CD4-positive, alpha-beta memory T cell (primary cell): ENCODE data around the gene ATP1A2. TPM values are rescaled to one million over a fixed set of nuclear protein-coding genes. Genes with fewer than 3 reads are reported as not detected.

Experiments used
- CTCF ChIA-PET: fragments of 350-600 bp; sonication (Branson Sonifier 250); formaldehyde crosslinking; loops from one replicate; lab custom pipeline; 2021; ENCODE audit warnings: inconsistent platforms; ENCODE audit not compliant: partially characterized antibody; lab: Charles Lee
- POLR2A ChIA-PET: fragments of 350-600 bp; sonication (Branson Sonifier 250); formaldehyde crosslinking; loops from one replicate; lab custom pipeline; 2021; ENCODE audit not compliant: partially characterized antibody; lab: Charles Lee
- DNase-seq, 5 donors: peaks; one replicate each; pipeline versions ENCODE4 v3.0.0 to v3.0.0-alpha.2; 2020 to 2022; ENCODE audit warnings: mixed read lengths in 1 of 5
- H3K27ac ChIP-seq: one replicate; pipeline ENCODE4 v1.7.0; 2013; ENCODE audit warnings: low read depth, low read length
- H3K27me3 ChIP-seq: 2 replicates; pipeline ENCODE4 v1.7.0; 2013; ENCODE audit warnings: mild to moderate bottlenecking, low read length, moderate library complexity; ENCODE audit not compliant: insufficient read depth
- H3K36me3 ChIP-seq: 2 replicates; pipeline ENCODE4 v1.7.0; 2013; ENCODE audit warnings: mild to moderate bottlenecking, low read length, moderate library complexity; ENCODE audit not compliant: insufficient read depth
- H3K4me1 ChIP-seq: 2 replicates; pipeline ENCODE4 v1.7.0; 2013; ENCODE audit warnings: mild to moderate bottlenecking, low read length, moderate library complexity; ENCODE audit not compliant: insufficient read depth
- H3K4me3 ChIP-seq, 2 donors: one replicate each; pipeline ENCODE4 v1.7.0; 2013; ENCODE audit warnings: low read length in 2 of 2, mild to moderate bottlenecking in 1 of 2
- H3K9me3 ChIP-seq, 2 donors: one replicate each; pipeline ENCODE4 v1.7.0; 2013; ENCODE audit warnings: low read length in 2 of 2, control low read depth in 1 of 2; ENCODE audit not compliant: control insufficient read depth in 1 of 2
- H3K27ac Mint-ChIP-seq, 7 donors: one replicate each; pipeline ENCODE4 v1.8.0; 2020 to 2021; ENCODE audit warnings: mixed read lengths in 7 of 7, mild to moderate bottlenecking in 6 of 7, inconsistent platforms in 3 of 7, moderate library complexity in 3 of 7
- H3K27me3 Mint-ChIP-seq, 2 donors: one replicate each; pipeline ENCODE4 v1.8.0; 2020 to 2021; ENCODE audit warnings: mixed read lengths in 2 of 2
- H3K36me3 Mint-ChIP-seq, 2 donors: one replicate each; pipeline ENCODE4 v1.8.0; 2020 to 2021; ENCODE audit warnings: mixed read lengths in 2 of 2, inconsistent platforms in 1 of 2, mild to moderate bottlenecking in 1 of 2
- H3K4me1 Mint-ChIP-seq, 4 donors: one replicate each; pipeline ENCODE4 v1.8.0; 2020 to 2021; ENCODE audit warnings: mixed read lengths in 4 of 4, mild to moderate bottlenecking in 1 of 4
- H3K4me3 Mint-ChIP-seq, 8 donors: one replicate each; pipeline ENCODE4 v1.8.0; 2020 to 2021; ENCODE audit warnings: mixed read lengths in 8 of 8, mild to moderate bottlenecking in 7 of 8, moderate library complexity in 6 of 8, inconsistent platforms in 3 of 8
- H3K9me3 Mint-ChIP-seq, 8 donors: one replicate each; pipeline ENCODE4 v1.8.0; 2020 to 2021; ENCODE audit warnings: mixed read lengths in 8 of 8, mild to moderate bottlenecking in 5 of 8, inconsistent platforms in 3 of 8, moderate library complexity in 1 of 8
- intact Hi-C: fragments of 100-400 bp; cut with micrococcal nuclease; formaldehyde crosslinking; loops from one replicate; pipeline ENCODE4 v1.15.1; 2023
- polyA plus RNA-seq, 2 donors: library from polyadenylated mRNA; unstranded; fragments of 300-500 nt; fragmentation: Illumina TruSeq; gene quantifications; one replicate each; pipeline ENCODE4 v1.2.3, GENCODE V29; 2021
- total RNA-seq, 2 experiments: library from RNA; stranded (reverse); gene quantifications; one replicate each; pipeline ENCODE4 v1.2.3, GENCODE V29; 2021

Gene ATP1A2
- total and polyA plus RNA-seq, 4 experiments from 2014 or later: not detected

DNA sequence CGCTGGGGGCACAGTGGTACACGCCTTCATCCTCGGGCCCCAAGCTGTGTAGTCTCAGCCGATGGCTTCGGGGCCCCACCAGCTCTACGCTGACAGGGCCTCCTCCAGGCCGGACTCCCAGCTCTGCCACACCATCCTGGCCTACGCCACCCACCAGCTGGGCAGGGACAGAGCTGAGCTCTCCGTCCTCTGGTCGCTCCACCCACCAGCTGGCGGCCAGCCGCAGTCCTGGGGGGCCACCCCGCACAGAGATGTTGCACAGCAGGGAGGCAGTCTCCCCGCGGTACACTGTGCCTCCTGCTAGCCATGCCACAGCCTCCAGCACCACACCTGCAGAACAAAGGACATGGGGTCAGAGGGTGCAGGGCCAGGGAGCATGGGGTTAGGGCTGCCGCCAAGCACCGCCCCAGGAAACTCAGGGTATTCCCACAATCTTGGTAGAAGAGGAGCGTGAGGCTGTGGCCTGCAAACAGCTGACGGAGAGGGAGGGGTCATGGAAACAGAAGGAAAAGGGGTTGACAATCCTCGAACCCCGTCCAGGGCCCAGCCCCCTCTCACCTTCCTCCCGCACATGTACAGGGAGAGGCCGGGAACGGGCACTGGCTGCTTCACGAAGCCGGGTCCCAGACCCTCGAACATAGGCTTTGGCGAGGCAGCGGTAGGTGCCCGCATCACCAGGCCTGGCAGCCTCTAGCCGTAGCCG, 23.0 kb upstream of the ATP1A2 start:
- Mint-ChIP-seq H3K27ac (no peak overlapping the region), H3K4me3 (no peak overlapping the region), H3K36me3 (peaks cover 20 to 65% of the 10 kb centered on the region in 2 donors), H3K4me1 (peaks cover 14 to 38% (median 21%) of the 10 kb centered on the region in 4 donors), H3K9me3 (no peaks in the 10 kb centered on the region), H3K27me3 (no peaks in the 10 kb centered on the region)
- no peaks in the 10 kb centered on the region for H3K9me3 ChIP-seq
- no peaks in the 10 kb centered on the region for H3K27me3 ChIP-seq
- intact Hi-C loops: loop anchor here (10.0 kb wide), 1 partner anchor 1062 kb away; the partner anchor contains the start of genes UFC1 and USP21
- POLR2A ChIA-PET: no interaction called here
- DNase-seq: no peak
- H3K4me3 ChIP-seq: no peak overlapping the region
- H3K36me3 ChIP-seq: peaks cover 38% of the 10 kb centered on the region
- CTCF ChIA-PET: interaction anchor here (0.9 to 1.0 kb wide), 2 partner anchors 11 kb away, joined by 3 to 4 read pairs; no protein-coding TSS in a partner anchor
- peaks cover 26% of the 10 kb centered on the region for H3K4me1 ChIP-seq
- no peak overlapping the region for H3K27ac ChIP-seq

- Mint-ChIP-seq H3K27me3 (peaks cover 0 to 2% of the 10 kb centered on the region in 2 donors), H3K9me3 (no peaks in the 10 kb centered on the region), H3K36me3 (peaks cover 17 to 66% of the 10 kb centered on the region in 2 donors), H3K27ac (peak overlapping the region in 1 of 7 donors; percentile 7), H3K4me3 (peak overlapping the region in 1 of 8 donors; percentile 17), H3K4me1 (peaks cover 17 to 43% (median 24%) of the 10 kb centered on the region in 4 donors)
- H3K27ac ChIP-seq: no peak overlapping the region
- peaks cover 30% of the 10 kb centered on the region for H3K4me1 ChIP-seq
- ChIA-PET POLR2A (no interaction called here), CTCF (interaction anchor here (1.0 kb wide), 1 partner anchor 11 kb away, joined by 3 read pairs; no protein-coding TSS in a partner anchor)
- DNase-seq: no peak
- H3K36me3 ChIP-seq: peaks cover 38% of the 10 kb centered on the region
- H3K27me3 ChIP-seq: no peaks in the 10 kb centered on the region
- intact Hi-C loops: loop anchor here (10.0 kb wide), 1 partner anchor 1062 kb away; the partner anchor contains the start of genes UFC1 and USP21
- no peak overlapping the region for H3K4me3 ChIP-seq
- H3K9me3 ChIP-seq: no peaks in the 10 kb centered on the region
Observed at GRCh38 chr1:160093069-160093395, 22.5 kb upstream of the ATP1A2 start.

GRCh38 chr1:160093624-160094290, 21.8 kb upstream of the ATP1A2 start:
- Mint-ChIP-seq H3K27me3 (peaks cover 0 to 2% of the 10 kb centered on the region in 2 donors), H3K36me3 (peaks cover 12 to 59% of the 10 kb centered on the region in 2 donors), H3K27ac (peak overlapping the region in 2 of 7 donors; percentile 7 to 53), H3K9me3 (no peaks in the 10 kb centered on the region), H3K4me3 (no peak overlapping the region), H3K4me1 (peaks cover 17 to 43% (median 26%) of the 10 kb centered on the region in 4 donors)
- Histone ChIP-seq H3K27ac (no peak overlapping the region), H3K9me3 (no peaks in the 10 kb centered on the region), H3K27me3 (no peaks in the 10 kb centered on the region), H3K4me1 (peaks cover 30% of the 10 kb centered on the region), H3K36me3 (peaks cover 38% of the 10 kb centered on the region), H3K4me3 (no peak overlapping the region)
- ChIA-PET CTCF (interaction anchor here (1.0 to 6.1 kb wide), 2 partner anchors 7 to 12 kb away, joined by 3 to 83 read pairs; no protein-coding TSS in a partner anchor), POLR2A (no interaction called here)
- intact Hi-C loops: loop anchor here (10.0 kb wide), 1 partner anchor 1061 kb away; the partner anchor contains the start of genes UFC1 and USP21
- DNase-seq: no peak

DNA sequence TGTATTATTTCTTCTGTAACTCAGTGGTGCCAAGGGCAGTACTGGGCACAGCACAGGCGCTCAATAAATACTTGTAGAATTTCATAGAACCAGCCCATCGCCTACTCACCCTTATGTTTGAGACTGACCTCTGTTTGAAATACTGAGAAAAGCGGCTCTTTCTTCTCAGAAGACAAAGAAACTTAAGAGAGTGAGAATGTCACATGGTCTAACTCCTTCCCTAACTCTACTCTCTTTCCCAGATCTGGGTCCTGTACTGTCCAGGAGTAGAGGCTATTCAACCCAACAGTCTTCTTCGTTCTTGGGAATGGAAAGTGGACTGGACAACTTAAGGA, 21.3 kb upstream of the ATP1A2 start:
- Mint-ChIP-seq H3K36me3 (peaks cover 7 to 58% of the 10 kb centered on the region in 2 donors), H3K27me3 (peaks cover 0 to 2% of the 10 kb centered on the region in 2 donors), H3K27ac (peak overlapping the region in 2 of 7 donors; percentile 53 to 62), H3K9me3 (no peaks in the 10 kb centered on the region), H3K4me3 (no peak overlapping the region), H3K4me1 (peaks cover 17 to 46% (median 30%) of the 10 kb centered on the region in 4 donors)
- ChIA-PET POLR2A (no interaction called here), CTCF (interaction anchor here (6.1 kb wide), 1 partner anchor 8 kb away, joined by 83 read pairs; no protein-coding TSS in a partner anchor)
- no peak overlapping the region for H3K4me3 ChIP-seq
- H3K4me1 ChIP-seq: peaks cover 34% of the 10 kb centered on the region
- H3K27me3 ChIP-seq: no peaks in the 10 kb centered on the region
- H3K9me3 ChIP-seq: no peaks in the 10 kb centered on the region
- DNase-seq: no peak
- intact Hi-C loops: loop anchor here (10.0 kb wide), 1 partner anchor 1061 kb away; the partner anchor contains the start of genes UFC1 and USP21
- H3K36me3 ChIP-seq: peaks cover 38% of the 10 kb centered on the region
- no peak overlapping the region for H3K27ac ChIP-seq

- Histone ChIP-seq H3K4me3 (no peak overlapping the region), H3K4me1 (peaks cover 39% of the 10 kb centered on the region), H3K27me3 (no peaks in the 10 kb centered on the region), H3K9me3 (no peaks in the 10 kb centered on the region), H3K36me3 (peaks cover 38% of the 10 kb centered on the region), H3K27ac (no peak overlapping the region)
- POLR2A ChIA-PET: interaction anchor here (4.8 kb wide), 1 partner anchor 8 kb away, joined by 51 read pairs; no protein-coding TSS in a partner anchor
- CTCF ChIA-PET: interaction anchor here (1.5 to 6.1 kb wide), 3 partner anchors 8 to 13 kb away, joined by 3 to 83 read pairs (median 20); partner anchors contain the start of gene KCNJ9
- Mint-ChIP-seq H3K27me3 (peaks cover 0 to 2% of the 10 kb centered on the region in 2 donors), H3K9me3 (no peaks in the 10 kb centered on the region), H3K4me1 (peaks cover 21 to 51% (median 35%) of the 10 kb centered on the region in 4 donors), H3K36me3 (peaks cover 6 to 56% of the 10 kb centered on the region in 2 donors), H3K4me3 (no peak overlapping the region), H3K27ac (peak overlapping the region in 1 of 7 donors; percentile 62)
- DNase-seq: no peak
- intact Hi-C loops: loop anchor here (5.0 to 10.0 kb wide), 3 partner anchors 63 to 1060 kb away; partner anchors contain the start of genes PIGM, TAGLN2, UFC1 and USP21
Observed at GRCh38 chr1:160094806-160095205, 20.8 kb upstream of the ATP1A2 start.

DNA sequence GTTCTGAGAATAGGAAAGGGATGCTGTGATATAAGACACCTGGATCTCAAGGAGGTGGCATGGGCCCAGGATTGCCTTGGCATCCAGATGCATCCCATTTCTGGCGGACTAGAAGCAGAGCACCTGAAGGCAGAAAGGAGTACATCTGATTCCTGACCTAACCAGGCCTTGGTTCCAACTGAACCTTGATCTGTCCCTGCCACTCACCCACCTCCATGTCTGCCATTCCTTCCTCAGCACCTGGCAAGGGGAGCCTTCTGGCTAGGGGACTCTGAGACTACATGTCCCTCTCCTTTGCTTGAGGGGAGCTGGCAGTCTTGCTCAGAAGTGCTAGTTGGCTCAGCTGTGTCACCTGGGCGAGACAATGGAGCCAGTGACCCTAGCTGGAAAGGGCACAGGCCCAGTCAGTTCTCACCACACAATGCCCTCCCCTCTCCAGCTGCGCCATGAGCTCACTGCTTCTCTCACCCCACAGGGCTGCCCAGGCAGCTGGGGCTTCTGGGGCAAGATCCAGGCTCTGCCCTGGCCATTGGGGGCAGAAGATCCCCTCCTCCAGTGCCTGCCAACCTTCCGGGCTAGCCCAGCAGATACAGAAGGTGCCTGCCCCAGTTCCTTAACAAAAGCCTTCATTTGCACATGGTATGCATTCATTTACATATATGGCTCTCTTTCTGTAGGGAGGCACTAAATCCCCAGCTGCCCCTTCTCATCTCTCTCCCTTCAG, 20.0 kb upstream of the ATP1A2 start:
- Mint-ChIP-seq H3K27me3 (peaks cover 0 to 2% of the 10 kb centered on the region in 2 donors), H3K9me3 (no peaks in the 10 kb centered on the region), H3K36me3 (peaks cover 6 to 48% of the 10 kb centered on the region in 2 donors), H3K27ac (peak overlapping the region in 4 of 7 donors; percentile 33 to 93 (median 72)), H3K4me3 (peak overlapping the region in 5 of 8 donors; percentile 10 to 85 (median 40)), H3K4me1 (peaks cover 21 to 57% (median 38%) of the 10 kb centered on the region in 4 donors)
- Histone ChIP-seq H3K4me3 (no peak overlapping the region), H3K36me3 (peaks cover 37% of the 10 kb centered on the region), H3K27me3 (no peaks in the 10 kb centered on the region), H3K9me3 (no peaks in the 10 kb centered on the region), H3K4me1 (peaks cover 44% of the 10 kb centered on the region), H3K27ac (no peak overlapping the region)
- no peak for DNase-seq
- intact Hi-C loops: loop anchor here (5.0 to 10.0 kb wide), 3 partner anchors 63 to 1059 kb away; partner anchors contain the start of genes PIGM, TAGLN2, UFC1 and USP21
- CTCF ChIA-PET: interaction anchor here (1.1 to 6.1 kb wide), 6 partner anchors 9 to 18 kb away, joined by 3 to 83 read pairs (median 3); partner anchors contain the start of gene KCNJ9
- POLR2A ChIA-PET: interaction anchor here (1.3 to 4.8 kb wide), 2 partner anchors 9 to 166 kb away, joined by 3 to 51 read pairs; no protein-coding TSS in a partner anchor
